Left lung (tissue), 10 donors: ENCODE results near the gene OTUB2. TPM values are rescaled to one million over a fixed set of nuclear protein-coding genes. Genes with fewer than 3 reads are reported as not detected.
A peak's percentile ranks its signal among the peaks of the same experiment; 100 is the strongest.

Experiments
- ATAC-seq: fragments of 200-7000 bp; cut with Tn5 transposase; one replicate; pipeline ENCODE4 v1.9.1; 2020; ENCODE audit warnings: moderate library complexity
- DNase-seq, 4 donors: peaks; one replicate each; pipeline ENCODE4 v3.0.0-alpha.2; 2013 to 2020
- H3K27ac ChIP-seq, 2 donors: fragments of 200-600 bp; sonication (generic) in 1 of 2; one replicate each; pipeline versions ENCODE4 v1.5.0 to v1.8.0; 2020 to 2021
- H3K27me3 ChIP-seq, 2 donors: fragments of 200-600 bp; sonication (generic) in 1 of 2; one replicate each; pipeline versions ENCODE4 v1.5.0 to v1.8.0; 2020 to 2021
- H3K36me3 ChIP-seq, 2 donors: fragments of 200-600 bp; sonication (generic) in 1 of 2; one replicate each; pipeline versions ENCODE4 v1.5.0 to v1.8.0; 2020 to 2021
- H3K4me1 ChIP-seq, 2 donors: fragments of 200-600 bp; one replicate each; pipeline ENCODE4 v1.8.0; 2021
- H3K4me3 ChIP-seq, 2 donors: fragments of 200-600 bp; sonication (generic) in 1 of 2; one replicate each; pipeline versions ENCODE4 v1.5.0 to v1.8.0; 2020 to 2021; ENCODE audit warnings: mild to moderate bottlenecking in 1 of 2
- H3K9me3 ChIP-seq, 2 donors: fragments of 200-600 bp; sonication (generic) in 1 of 2; one replicate each; pipeline versions ENCODE4 v1.5.0 to v1.8.0; 2020 to 2021
- CTCF ChIP-seq, 2 donors: fragments of 200-600 bp; sonication (generic) in 1 of 2; IDR thresholded peaks; one replicate each; pipeline versions ENCODE4 v1.5.0 to v1.8.0; 2021; ENCODE audit warnings: antibody characterized with exemption in 2 of 2
- intact Hi-C, 2 donors: fragments of 100-400 bp; cut with DNase I; formaldehyde crosslinking; loops; one replicate each; pipeline versions ENCODE4 v1.11.2 to v1.14.2; 2022
- polyA plus RNA-seq, 6 donors: library from polyadenylated mRNA; unstranded; fragments of 120-200 nt; gene quantifications; one replicate each; pipeline ENCODE4 v1.2.1, GENCODE V29; 2013; ENCODE audit not compliant: insufficient read length in 6 of 6
- total RNA-seq, 2 donors: library from RNA; stranded (reverse); fragmentation: NEBNext Ultra II Directional; extraction: Animal tissue kit (Norgen Biotek cat#: 25700); gene quantifications; one replicate each; pipeline ENCODE4 v1.2.1, GENCODE V29; 2021
- donor health status: DM: no; HTN: yes; CAD: no.
- donor health status: DM: no; HTN: no; CAD: no.

The OTUB2 gene
- total and polyA plus RNA-seq, 8 donors, result 1.2 to 5.4 (median 3.9) TPM

- intact Hi-C loops, result loop anchor here in 1 of 2 donors (10.0 kb wide), 1 partner anchor 95 kb away; no protein-coding TSS in a partner anchor
- no peak for ATAC-seq
- no peaks in the 10 kb centered on the region for H3K27me3 ChIP-seq
Measured at GRCh38 chr14:94040247-94040646, 14.1 kb downstream of the OTUB2 start.

GRCh38 chr14:94040796-94041195, 14.7 kb downstream of the OTUB2 start:
- intact Hi-C loops, result loop anchor here in 1 of 2 donors (10.0 kb wide), 1 partner anchor 94 kb away; no protein-coding TSS in a partner anchor
- Histone ChIP-seq H3K27me3 (no peaks in the 10 kb centered on the region), H3K9me3 (no peaks in the 10 kb centered on the region), H3K4me1 (peaks cover 3% of the 10 kb centered on the region in 2 donors), H3K36me3 (peaks cover 0 to 24% of the 10 kb centered on the region in 2 donors), H3K4me3 (no peak overlapping the region), H3K27ac (no peak overlapping the region)
- ATAC-seq, result no peak
- no peak for TF ChIP-seq CTCF (IDR thresholded peaks at IDR 0.05)
- DNase-seq, result no peak

More at GRCh38 chr14:94040247-94040646, 14.1 kb downstream of the OTUB2 start:
- peaks cover 3% of the 10 kb centered on the region in 2 donors for H3K4me1 ChIP-seq
- no peak overlapping the region for H3K4me3 ChIP-seq
- H3K9me3 ChIP-seq, result no peaks in the 10 kb centered on the region
- H3K27ac ChIP-seq, result no peak overlapping the region
- DNase-seq, result no peak
- peaks cover 0 to 19% of the 10 kb centered on the region in 2 donors for H3K36me3 ChIP-seq
- no peak for TF ChIP-seq CTCF (IDR thresholded peaks at IDR 0.05)

GRCh38 chr14:94041551-94042346, 15.6 kb downstream of the OTUB2 start:
- Histone ChIP-seq H3K36me3 (peaks cover 0 to 34% of the 10 kb centered on the region in 2 donors), H3K27me3 (no peaks in the 10 kb centered on the region), H3K9me3 (no peaks in the 10 kb centered on the region), H3K4me3 (no peak overlapping the region), H3K4me1 (peaks cover 3% of the 10 kb centered on the region in 2 donors), H3K27ac (no peak overlapping the region)
- ATAC-seq (peak; percentile 95), DNase-seq (no peak)
- TF ChIP-seq CTCF (IDR thresholded peaks at IDR 0.05), result no peak
- intact Hi-C loops, result loop anchor here in 1 of 2 donors (10.0 kb wide), 1 partner anchor 93 kb away; no protein-coding TSS in a partner anchor

GRCh38 chr14:94042433-94043091, 16.4 kb downstream of the OTUB2 start:
- TF ChIP-seq CTCF (IDR thresholded peaks at IDR 0.05), result no peak
- Histone ChIP-seq H3K27ac (no peak overlapping the region), H3K4me3 (no peak overlapping the region), H3K27me3 (no peaks in the 10 kb centered on the region), H3K4me1 (peaks cover 3% of the 10 kb centered on the region in 2 donors), H3K9me3 (no peaks in the 10 kb centered on the region), H3K36me3 (peaks cover 0 to 42% of the 10 kb centered on the region in 2 donors)
- peak; percentile 73 for ATAC-seq
- intact Hi-C loops, result loop anchor here in 1 of 2 donors (10.0 kb wide), 1 partner anchor 92 kb away; no protein-coding TSS in a partner anchor
- DNase-seq, result no peak
